Spinal cord (tissue), 10 donors: ENCODE measurements around the gene TSPAN32. TPM values are rescaled to one million over a fixed set of nuclear protein-coding genes. Genes with fewer than 3 reads are reported as not detected.

Experiments
- DNase-seq, 6 donors: peaks; one replicate each; pipeline versions ENCODE4 v3.0.0 to v3.0.0-alpha.2; 2013 to 2015; ENCODE audit warnings: low spot score in 6 of 6, low read depth in 4 of 6
- H3K27ac ChIP-seq: one replicate; pipeline ENCODE4 v1.5.1; 2013; ENCODE audit warnings: low read depth, low read length, control low read depth
- H3K27me3 ChIP-seq: one replicate; pipeline ENCODE4 v1.6.1; 2013; ENCODE audit warnings: low read length; ENCODE audit not compliant: control insufficient read depth, insufficient read depth
- H3K36me3 ChIP-seq: one replicate; pipeline ENCODE4 v1.6.1; 2013; ENCODE audit warnings: low read length; ENCODE audit not compliant: control insufficient read depth, insufficient read depth
- H3K4me1 ChIP-seq: one replicate; pipeline ENCODE4 v1.6.1; 2013; ENCODE audit warnings: low read length; ENCODE audit not compliant: control insufficient read depth, insufficient read depth
- H3K4me3 ChIP-seq: one replicate; pipeline ENCODE4 v1.5.1; 2013; ENCODE audit warnings: low read depth, low read length, control low read depth
- H3K9me3 ChIP-seq: one replicate; pipeline ENCODE4 v1.6.1; 2013; ENCODE audit warnings: low read length; ENCODE audit not compliant: control insufficient read depth, insufficient read depth
- WGBS: methylation state at CpG from one replicate; pipeline ENCODE4 v1.1.5; 2013; ENCODE audit warnings: missing lambda C conversion rate; ENCODE audit not compliant: insufficient coverage; 5-methylcytosine and 5-hydroxymethylcytosine counted together
- long read RNA-seq, 4 donors: transcript quantifications; one replicate each; lab custom pipeline, GENCODE V29; 2026
- polyA plus RNA-seq, 2 donors: library from polyadenylated mRNA; unstranded; fragments of 120-200 nt; gene quantifications; one replicate each; pipeline ENCODE4 v1.2.1, GENCODE V29; 2013; ENCODE audit not compliant: insufficient read length in 2 of 2
- total RNA-seq, 2 donors: library from RNA; depleted of rRNA in 1 of 2; stranded (reverse); fragments of 120-200 nt in 1 of 2; fragments of >200 nt in 1 of 2; gene quantifications; one replicate each; pipeline versions ENCODE4 v1.2.3 to v1.2.4, GENCODE V29; 2013 to 2014
- donor health status: healthy.

Gene TSPAN32, protein sequence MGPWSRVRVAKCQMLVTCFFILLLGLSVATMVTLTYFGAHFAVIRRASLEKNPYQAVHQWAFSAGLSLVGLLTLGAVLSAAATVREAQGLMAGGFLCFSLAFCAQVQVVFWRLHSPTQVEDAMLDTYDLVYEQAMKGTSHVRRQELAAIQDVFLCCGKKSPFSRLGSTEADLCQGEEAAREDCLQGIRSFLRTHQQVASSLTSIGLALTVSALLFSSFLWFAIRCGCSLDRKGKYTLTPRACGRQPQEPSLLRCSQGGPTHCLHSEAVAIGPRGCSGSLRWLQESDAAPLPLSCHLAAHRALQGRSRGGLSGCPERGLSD
- 1 to 10 TPM; 1.8 to 2.5 TPM for total RNA-seq
- 1 to 10 TPM in 1 of 2 donors, under 1 TPM in 1; 0.90 to 2.8 TPM for polyA plus RNA-seq
- long read RNA-seq, donor 1 = 0 reads
- long read RNA-seq, donor 2 = 0 reads
- long read RNA-seq, donor 3 = 0 reads
- long read RNA-seq, donor 4, partial matches to known transcripts = 0 of 1 reads
- long read RNA-seq, donor 4, other reads (novel, unspliced or antisense) = 0 of 1 reads

DNA sequence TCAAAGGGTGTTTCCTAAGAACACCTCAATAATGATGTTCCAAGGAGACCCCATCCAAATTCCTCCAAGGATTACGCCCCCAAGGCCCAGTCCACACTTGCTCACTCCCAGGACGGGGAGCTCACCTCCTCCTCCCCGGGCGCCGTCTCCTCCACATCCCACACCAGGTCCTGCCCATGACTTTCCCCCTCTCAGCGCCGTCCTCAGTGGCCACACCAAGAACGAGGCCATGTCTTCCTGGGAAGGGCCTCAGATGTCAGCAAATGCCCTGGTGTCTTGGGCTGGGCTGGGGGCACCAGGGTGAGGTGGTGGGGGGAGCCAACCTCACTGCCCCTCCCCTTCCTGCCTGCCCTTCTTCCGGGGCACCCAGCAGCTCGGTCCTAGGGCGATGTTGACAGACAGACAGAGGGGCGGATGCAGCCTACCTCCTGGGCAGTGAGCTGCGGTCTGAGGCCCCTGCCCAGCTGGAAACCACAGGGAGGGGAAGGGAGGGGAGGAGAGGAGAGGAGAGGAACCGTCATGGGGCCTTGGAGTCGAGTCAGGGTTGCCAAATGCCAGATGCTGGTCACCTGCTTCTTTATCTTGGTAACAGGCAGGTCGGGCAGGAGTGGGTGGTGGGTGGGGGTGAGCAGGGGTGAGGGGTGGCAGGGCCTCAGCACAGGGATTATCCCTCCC, at the start of gene TSPAN32, which contains the start of gene C11orf21:
Gene TSPAN32, plus strand, starts transcription at position 383 of the 675 bp plus-strand sequence. Its CDS starts 137 bp downstream, at position 520.
Gene C11orf21, minus strand, starts transcription at position 288 of the 675 bp plus-strand sequence. Its CDS starts 110 bp downstream, at position 178.
- Histone ChIP-seq H3K27ac (no peak within 1 kb of the TSS), H3K27me3 (no peaks in the 10 kb centered on the region), H3K4me1 (peaks cover 52% of the 10 kb centered on the region), H3K36me3 (peaks cover 2% of the 10 kb centered on the region), H3K9me3 (no peaks in the 10 kb centered on the region), H3K4me3 (no peak within 1 kb of the TSS)
- DNase-seq = no peak
- 72% methylated on average over 10 of the region's 16 CpGs for WGBS

DNA sequence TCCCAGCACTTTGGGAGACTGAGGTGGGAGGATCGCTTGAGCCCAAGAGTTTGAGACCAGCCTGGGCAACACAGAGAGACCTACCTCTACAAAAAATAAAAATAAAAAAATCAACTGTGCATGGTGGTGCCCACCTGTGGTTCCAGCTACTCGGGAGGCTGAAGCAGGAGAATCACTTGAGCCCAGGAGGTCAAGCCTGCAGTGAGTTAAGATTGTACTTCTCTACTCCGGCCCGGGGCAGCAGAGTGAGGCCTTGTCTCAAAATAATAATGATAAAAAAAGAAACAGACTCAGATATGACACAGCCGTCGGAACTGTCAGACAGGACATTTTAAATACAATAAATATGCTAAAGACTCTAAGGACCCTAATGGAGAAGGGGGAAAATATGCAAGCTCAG, 49.8 kb upstream of the TSPAN32 start:
- DNase-seq = no peak
- Histone ChIP-seq H3K4me3 (no peak overlapping the region), H3K27ac (no peak overlapping the region), H3K4me1 (peaks cover 8% of the 10 kb centered on the region), H3K36me3 (no peaks in the 10 kb centered on the region), H3K9me3 (peaks cover 2% of the 10 kb centered on the region), H3K27me3 (no peaks in the 10 kb centered on the region)
- WGBS = no CpG with 5 or more reads among the region's 6 CpGs

DNA sequence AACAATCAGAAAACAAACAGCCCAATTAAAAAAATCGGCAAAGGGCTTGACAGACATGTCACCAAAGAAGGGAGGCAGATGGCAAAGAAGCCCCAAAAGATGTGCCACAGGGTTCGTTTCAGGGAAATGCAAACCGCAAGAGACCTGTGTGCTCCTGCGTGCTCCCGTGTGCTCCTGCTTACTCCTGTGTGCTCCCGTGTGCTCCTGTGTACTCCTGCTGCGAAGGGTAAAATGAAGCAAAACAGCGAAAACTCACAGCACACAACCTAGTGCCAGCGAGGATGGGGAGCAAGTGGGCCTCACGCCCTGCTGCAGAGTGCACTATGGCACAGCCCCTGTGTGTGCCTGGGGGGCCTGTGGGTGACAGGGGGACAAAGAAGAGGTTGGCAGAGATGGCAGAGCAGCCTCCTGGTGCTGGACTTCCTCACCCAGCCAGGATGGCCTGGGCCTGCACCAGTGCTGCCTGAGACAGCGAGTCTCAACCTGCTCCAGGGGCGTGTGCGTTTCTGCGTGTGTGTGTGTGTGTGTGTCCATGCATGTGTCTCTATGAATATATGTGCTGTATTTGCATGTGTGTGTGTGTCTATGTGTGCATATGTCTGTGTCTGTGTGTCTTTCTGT, 45.4 kb upstream of the TSPAN32 start:
- H3K9me3 ChIP-seq = peaks cover 2% of the 10 kb centered on the region
- no peak overlapping the region for H3K4me3 ChIP-seq
- H3K4me1 ChIP-seq = peaks cover 8% of the 10 kb centered on the region
- H3K27me3 ChIP-seq = no peaks in the 10 kb centered on the region
- H3K36me3 ChIP-seq = peaks cover 3% of the 10 kb centered on the region
- 89% methylated on average over 13 of the region's 14 CpGs for WGBS
- no peak overlapping the region for H3K27ac ChIP-seq
- no peak for DNase-seq

DNA sequence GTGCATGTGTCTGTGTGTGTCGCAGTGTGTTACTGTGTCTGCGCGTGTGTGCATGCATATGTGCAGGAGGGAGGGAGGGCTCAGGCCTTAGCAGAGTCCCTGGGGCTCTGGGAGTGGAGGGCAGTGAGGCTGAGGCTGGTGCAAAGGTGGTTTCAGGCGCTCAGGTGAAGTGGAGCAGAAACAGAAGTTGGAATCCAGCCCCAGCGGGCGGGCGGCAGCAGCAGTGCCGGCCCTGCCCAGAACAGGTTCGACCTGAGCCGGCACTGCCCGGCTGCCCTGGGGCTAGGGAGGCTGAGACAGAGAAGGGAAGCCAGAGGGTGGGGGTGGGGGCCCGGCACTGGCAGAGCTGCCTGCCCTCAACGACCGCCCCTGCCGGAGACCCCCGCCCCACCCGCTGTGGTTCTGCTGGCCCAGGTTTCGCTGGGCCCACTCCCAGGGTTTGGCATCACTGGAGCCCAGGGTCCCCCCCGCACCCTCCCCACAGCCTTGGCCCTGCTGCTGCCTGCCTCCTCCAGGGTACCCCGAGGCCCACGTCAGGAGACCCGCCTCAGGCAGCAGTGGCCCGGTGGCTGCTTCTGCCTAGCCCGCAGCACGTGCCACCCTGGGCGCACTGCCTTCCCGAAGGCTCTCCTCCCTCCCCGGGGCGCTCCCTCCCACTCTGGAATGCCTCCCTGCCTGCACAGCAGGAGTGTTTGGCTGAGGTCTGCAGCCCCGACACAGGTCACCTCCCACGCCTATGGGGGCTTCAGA, 44.7 kb upstream of the TSPAN32 start:
- no peak for DNase-seq
- H3K27ac ChIP-seq = no peak overlapping the region
- 93% methylated on average over 29 of the region's 31 CpGs for WGBS

DNA sequence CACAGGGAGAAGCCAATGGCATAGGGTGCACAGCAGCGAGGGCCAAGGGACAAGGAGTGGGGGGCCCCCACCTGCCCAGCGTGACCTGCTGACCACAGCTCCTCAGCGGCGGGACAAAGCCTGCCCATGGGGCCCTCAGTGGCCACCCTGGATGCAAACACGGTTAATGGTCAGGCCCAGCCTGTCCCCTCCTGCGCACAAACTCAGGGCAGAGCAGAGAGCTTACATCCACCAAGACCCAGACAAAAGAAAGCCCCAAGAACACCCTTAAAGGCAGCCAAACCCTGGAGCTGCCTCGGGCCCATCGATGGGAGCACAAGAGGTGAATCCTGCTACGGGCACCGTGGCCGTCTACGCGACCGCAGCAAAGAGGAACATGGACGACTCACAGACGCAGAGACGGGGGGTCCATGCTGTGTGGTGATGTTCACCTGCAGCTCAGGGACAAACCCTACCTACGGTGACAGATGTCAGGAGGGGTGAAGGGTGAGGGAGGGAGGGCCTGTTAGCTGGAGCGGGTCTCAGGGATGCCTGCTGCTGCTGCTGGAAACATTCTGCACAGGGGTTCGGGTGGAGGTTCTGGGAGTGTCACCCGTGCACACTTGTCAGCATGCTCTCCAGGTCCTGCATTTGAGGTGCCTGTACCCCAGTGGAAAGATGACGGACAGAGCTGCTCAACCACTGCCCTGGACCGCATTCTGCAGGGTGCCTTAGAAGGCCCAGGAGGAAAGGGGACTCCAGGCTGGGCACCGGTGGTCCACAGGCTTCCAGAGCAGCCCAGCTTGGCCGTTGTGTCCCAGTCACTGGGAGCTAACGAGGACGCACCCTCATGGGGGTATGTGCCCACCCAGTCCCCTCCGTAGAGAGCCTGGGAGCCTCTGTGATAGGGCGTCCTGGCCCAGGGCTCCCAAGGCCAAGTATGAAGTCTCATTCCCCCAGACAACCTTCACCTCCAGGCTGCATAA, 43.0 kb upstream of the TSPAN32 start:
- H3K27me3 ChIP-seq = no peaks in the 10 kb centered on the region

More for the DNA sequence above, 44.7 kb upstream of the TSPAN32 start:
- H3K4me3 ChIP-seq = no peak overlapping the region
- peaks cover 14% of the 10 kb centered on the region for H3K4me1 ChIP-seq
- H3K27me3 ChIP-seq = no peaks in the 10 kb centered on the region
- H3K9me3 ChIP-seq = peaks cover 2% of the 10 kb centered on the region
- H3K36me3 ChIP-seq = peaks cover 3% of the 10 kb centered on the region

DNA sequence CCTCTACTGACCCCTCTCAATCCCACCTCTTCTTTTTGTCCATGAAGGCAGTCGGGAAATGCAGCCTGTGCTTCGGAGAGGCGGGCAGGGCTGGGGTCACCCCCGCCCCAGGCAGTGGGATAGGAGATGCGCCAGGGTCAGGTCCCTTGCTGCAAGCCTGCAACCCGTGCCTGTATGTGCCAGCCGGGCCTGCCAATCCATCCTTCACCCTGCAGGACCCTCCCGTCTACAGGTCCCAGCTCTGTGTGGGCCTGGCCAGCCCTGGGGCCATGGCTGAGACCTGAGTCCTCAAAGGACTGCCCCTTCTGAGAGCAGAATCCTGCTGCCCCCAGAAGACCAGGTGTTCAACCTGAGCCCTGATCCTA, 42.4 kb upstream of the TSPAN32 start:
- no peak for DNase-seq
- H3K27me3 ChIP-seq = no peaks in the 10 kb centered on the region
- no peak overlapping the region for H3K4me3 ChIP-seq
- 84% methylated on average over 8 of the region's 8 CpGs for WGBS
- H3K9me3 ChIP-seq = no peaks in the 10 kb centered on the region
- no peak overlapping the region for H3K27ac ChIP-seq
- H3K36me3 ChIP-seq = peaks cover 3% of the 10 kb centered on the region
- peaks cover 14% of the 10 kb centered on the region for H3K4me1 ChIP-seq

More for the DNA sequence above, 43.0 kb upstream of the TSPAN32 start:
- H3K36me3 ChIP-seq = peaks cover 3% of the 10 kb centered on the region
- no peak for DNase-seq
- peaks cover 14% of the 10 kb centered on the region for H3K4me1 ChIP-seq
- H3K9me3 ChIP-seq = peaks cover 2% of the 10 kb centered on the region
- no peak overlapping the region for H3K27ac ChIP-seq
- WGBS = 89% methylated on average over 29 of the region's 29 CpGs
- no peak overlapping the region for H3K4me3 ChIP-seq

DNA sequence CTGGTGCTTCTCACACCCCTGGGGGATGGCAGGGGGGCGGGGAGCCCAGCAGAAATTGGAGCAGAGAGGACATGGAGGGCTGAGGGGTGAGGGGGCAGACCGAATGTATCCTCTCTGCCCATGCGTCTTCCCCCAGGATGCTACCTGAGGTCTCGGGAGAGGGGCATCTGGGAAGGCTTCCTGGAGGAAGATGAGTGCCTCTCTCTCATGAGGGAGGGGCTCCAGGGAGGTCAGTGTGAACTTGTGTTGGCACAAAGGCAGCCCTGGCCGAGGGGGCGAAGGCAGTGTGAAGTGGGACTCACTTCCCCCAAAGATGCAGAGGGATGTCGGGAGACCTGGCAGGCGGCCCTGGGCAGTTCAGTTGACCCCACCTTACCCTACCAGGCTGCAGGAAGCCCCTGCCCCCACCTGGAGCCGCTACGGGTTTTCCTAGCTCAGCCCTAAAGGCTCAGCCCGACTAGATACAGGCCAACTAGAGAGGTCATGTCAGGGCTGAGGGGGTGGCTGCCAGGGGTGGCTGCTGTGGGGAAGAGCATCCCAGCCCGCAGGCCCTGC, 41.8 kb upstream of the TSPAN32 start:
- H3K9me3 ChIP-seq = no peaks in the 10 kb centered on the region
- no peak overlapping the region for H3K4me3 ChIP-seq
- DNase-seq = no peak
- H3K36me3 ChIP-seq = peaks cover 3% of the 10 kb centered on the region
- no peak overlapping the region for H3K27ac ChIP-seq
- H3K27me3 ChIP-seq = no peaks in the 10 kb centered on the region
- peaks cover 14% of the 10 kb centered on the region for H3K4me1 ChIP-seq
- 78% methylated on average over 9 of the region's 12 CpGs for WGBS
